Lung (tissue), 13 donors: ENCODE data around the gene KDM7A. TPM values are rescaled to one million over a fixed set of nuclear protein-coding genes. Genes with fewer than 3 reads are reported as not detected.
A peak's percentile ranks its signal among the peaks of the same experiment; 100 is the strongest.

Source experiments
- ATAC-seq: fragments of 200-7000 bp; cut with Tn5 transposase; one replicate; pipeline ENCODE4 v1.9.1; 2020; ENCODE audit warnings: moderate number of reproducible peaks; ENCODE audit not compliant: insufficient read depth, low FRiP score
- DNase-seq, 3 donors: peaks; one replicate each; pipeline ENCODE4 v3.0.0-alpha.2; 2013 to 2017
- H3K27ac ChIP-seq, 2 donors: one replicate each; pipeline ENCODE4 v1.5.1; 2013; ENCODE audit warnings: mild to moderate bottlenecking in 2 of 2, moderate library complexity in 2 of 2, control low read depth in 1 of 2, inconsistent platforms in 1 of 2, low read depth in 1 of 2, low read length in 1 of 2
- H3K27me3 ChIP-seq, 3 donors: one replicate each; pipeline ENCODE4 v1.5.1; 2013; ENCODE audit warnings: low read length in 2 of 3; ENCODE audit not compliant: control insufficient read depth in 3 of 3, insufficient read depth in 3 of 3
- H3K36me3 ChIP-seq, 4 donors: one replicate each; pipeline ENCODE4 v1.5.1; 2013; ENCODE audit warnings: low read length in 4 of 4, mild to moderate bottlenecking in 1 of 4, moderate library complexity in 1 of 4; ENCODE audit not compliant: control insufficient read depth in 4 of 4, insufficient read depth in 4 of 4
- H3K4me1 ChIP-seq, 5 donors: one replicate each; pipeline ENCODE4 v1.5.1; 2013; ENCODE audit warnings: low read length in 5 of 5, mild to moderate bottlenecking in 2 of 5, moderate library complexity in 1 of 5; ENCODE audit not compliant: control insufficient read depth in 5 of 5, insufficient read depth in 5 of 5
- H3K4me3 ChIP-seq: one replicate; pipeline ENCODE4 v1.5.1; 2013; ENCODE audit warnings: mild to moderate bottlenecking, control low read depth, moderate library complexity
- H3K9ac ChIP-seq, 2 donors: one replicate each; pipeline ENCODE4 v1.5.1; 2013; ENCODE audit warnings: low read length in 2 of 2, control low read depth in 1 of 2; ENCODE audit not compliant: insufficient read depth in 1 of 2
- H3K9me3 ChIP-seq, 4 donors: one replicate each; pipeline ENCODE4 v1.5.1; 2013; ENCODE audit warnings: low read length in 3 of 4, mild to moderate bottlenecking in 1 of 4, moderate library complexity in 1 of 4; ENCODE audit not compliant: control insufficient read depth in 4 of 4, insufficient read depth in 3 of 4
- CTCF ChIP-seq: IDR thresholded peaks from 2 replicates; pipeline ENCODE4 v1.5.1; 2012; ENCODE audit warnings: mild to moderate bottlenecking; ENCODE audit errors: control extremely low read depth, extremely low read depth
- WGBS, 2 donors: extraction: QIAGEN DNeasy Blood & Tissue Kit; methylation state at CpG; one replicate each; pipeline ENCODE4 v1.1.7; 2013; 5-methylcytosine and 5-hydroxymethylcytosine counted together
- polyA plus RNA-seq, 2 donors: library from polyadenylated mRNA; stranded (reverse); fragments of 200-250 nt; gene quantifications; one replicate each; pipeline ENCODE4 v1.2.1, GENCODE V29; 2013
- small RNA-seq: library from RNA; depleted of rRNA; stranded (forward); fragments of <200 nt; gene quantifications from one replicate; pipeline ENCODE3, GENCODE V24; 2014; ENCODE audit warnings: low replicate concordance
- total RNA-seq, 2 donors: library from RNA; depleted of rRNA in 1 of 2; stranded (reverse); fragments of >200 nt in 1 of 2; gene quantifications; one replicate each; pipeline ENCODE4 v1.2.1, GENCODE V29; 2014 to 2021
- donor health status: control.
- donor health status: control.
- donor health status: Bipolar disorder and iron deficiency.
- donor health status: healthy.
- donor health status: DM: yes; HTN: yes; CAD: no.

The KDM7A gene
- total and polyA plus RNA-seq, 4 donors, result 3.1 to 30.7 (median 11.6) TPM

- H3K9ac ChIP-seq, result no peak overlapping the region
- 73 to 84% methylated on average over 7 of the region's 7 CpGs for WGBS, 2 donors
- DNase-seq (no peak), ATAC-seq (no peak)
- H3K36me3 ChIP-seq, result peaks cover 0 to 36% (median 5%) of the 10 kb centered on the region in 4 donors
- H3K9me3 ChIP-seq, result peaks cover 0 to 2% (median 0%) of the 10 kb centered on the region in 4 donors
- no peak overlapping the region for H3K4me3 ChIP-seq
- peaks cover 0 to 5% (median 0%) of the 10 kb centered on the region in 5 donors for H3K4me1 ChIP-seq
- H3K27me3 ChIP-seq, result no peaks in the 10 kb centered on the region
- peak overlapping the region in 1 of 2 donors; percentile 5 for H3K27ac ChIP-seq
- no peak for TF ChIP-seq CTCF
Measured at GRCh38 chr7:140039066-140039465, 137.7 kb downstream of the KDM7A start.

- peaks cover 0 to 5% (median 0%) of the 10 kb centered on the region in 5 donors for H3K4me1 ChIP-seq
- no peak for TF ChIP-seq CTCF
- WGBS, 2 donors, result 42 to 66% methylated on average over 11 of the region's 11 CpGs
- DNase-seq (no peak), ATAC-seq (no peak)
- H3K36me3 ChIP-seq, result peaks cover 3 to 35% (median 10%) of the 10 kb centered on the region in 4 donors
- H3K4me3 ChIP-seq, result no peak overlapping the region
- no peak overlapping the region for H3K27ac ChIP-seq
- no peak overlapping the region for H3K9ac ChIP-seq
- no peaks in the 10 kb centered on the region for H3K9me3 ChIP-seq
- no peaks in the 10 kb centered on the region for H3K27me3 ChIP-seq
Measured at GRCh38 chr7:140036224-140036962, 140.4 kb downstream of the KDM7A start.

GRCh38 chr7:140035400-140036223, 141.2 kb downstream of the KDM7A start:
- ATAC-seq (no peak), DNase-seq (no peak)
- Histone ChIP-seq H3K36me3 (peaks cover 3 to 36% (median 9%) of the 10 kb centered on the region in 4 donors), H3K27ac (no peak overlapping the region), H3K4me3 (no peak overlapping the region), H3K4me1 (peaks cover 0 to 5% (median 0%) of the 10 kb centered on the region in 5 donors), H3K9ac (no peak overlapping the region), H3K9me3 (no peaks in the 10 kb centered on the region), H3K27me3 (no peaks in the 10 kb centered on the region)
- no peak for TF ChIP-seq CTCF
- 89 to 91% methylated on average over 4 of the region's 7 CpGs for WGBS, 2 donors

Small RNA genes lying within 50 kb of the gene (small RNA-seq; reads per million reads assigned to genes)
- not detected for gene RF00019
- not detected for gene RNU6-797P

Other genes starting within 250 kb of the KDM7A start
- 10 to 100 TPM; 49.6 to 56.8 TPM for gene PARP12, start 114.0 kb downstream of the KDM7A start, total RNA-seq
- 10 to 100 TPM; 30.0 to 45.7 TPM for gene PARP12, start 114.0 kb downstream of the KDM7A start, polyA plus RNA-seq
- gene SLC37A3, start 221.5 kb upstream of the KDM7A start, total RNA-seq, result 10 to 100 TPM; 31.3 to 53.4 TPM
- gene SLC37A3, start 221.5 kb upstream of the KDM7A start, polyA plus RNA-seq, result 10 to 100 TPM; 19.2 to 22.3 TPM
- gene RAB19, start 227.1 kb upstream of the KDM7A start, total RNA-seq, result 1 to 10 TPM; 3.2 TPM
- under 1 TPM; 0.24 to 0.89 TPM for gene RAB19, start 227.1 kb upstream of the KDM7A start, polyA plus RNA-seq